GM12873 (cell line): ENCODE results near the gene EPB41L4A.

ENCODE experiments used
- TF ChIP-seq, protein P1 (sequence below): IDR thresholded peaks from 2 replicates; pipeline ENCODE4 v1.5.1; 2012; ENCODE audit warnings: low read depth, mild to moderate bottlenecking, moderate library complexity, low read length, control low read depth; ENCODE audit not compliant: insufficient read depth; ENCODE audit errors: missing control alignments

The EPB41L4A gene

DNA sequence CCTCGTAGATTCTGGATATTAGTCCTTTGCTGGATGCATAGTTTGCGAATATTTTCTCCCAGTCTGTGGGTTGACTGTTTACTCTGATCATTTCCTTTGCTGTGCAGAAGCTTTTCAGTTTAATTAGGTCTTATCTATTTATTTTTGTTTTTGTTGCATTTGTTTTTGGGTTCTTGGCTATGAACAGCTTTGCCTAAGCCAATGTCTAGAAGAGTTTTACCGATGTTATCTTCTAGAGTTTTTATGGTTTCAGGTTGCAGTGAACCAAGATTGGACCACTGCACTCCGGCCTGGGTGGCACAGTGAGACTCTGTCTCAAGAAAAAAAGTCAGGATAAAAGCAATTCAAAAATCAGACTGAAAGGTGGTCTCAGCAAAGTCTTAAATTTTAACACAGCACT is 188.5 kb downstream of the EPB41L4A start:
- TF ChIP-seq, protein P1, sequence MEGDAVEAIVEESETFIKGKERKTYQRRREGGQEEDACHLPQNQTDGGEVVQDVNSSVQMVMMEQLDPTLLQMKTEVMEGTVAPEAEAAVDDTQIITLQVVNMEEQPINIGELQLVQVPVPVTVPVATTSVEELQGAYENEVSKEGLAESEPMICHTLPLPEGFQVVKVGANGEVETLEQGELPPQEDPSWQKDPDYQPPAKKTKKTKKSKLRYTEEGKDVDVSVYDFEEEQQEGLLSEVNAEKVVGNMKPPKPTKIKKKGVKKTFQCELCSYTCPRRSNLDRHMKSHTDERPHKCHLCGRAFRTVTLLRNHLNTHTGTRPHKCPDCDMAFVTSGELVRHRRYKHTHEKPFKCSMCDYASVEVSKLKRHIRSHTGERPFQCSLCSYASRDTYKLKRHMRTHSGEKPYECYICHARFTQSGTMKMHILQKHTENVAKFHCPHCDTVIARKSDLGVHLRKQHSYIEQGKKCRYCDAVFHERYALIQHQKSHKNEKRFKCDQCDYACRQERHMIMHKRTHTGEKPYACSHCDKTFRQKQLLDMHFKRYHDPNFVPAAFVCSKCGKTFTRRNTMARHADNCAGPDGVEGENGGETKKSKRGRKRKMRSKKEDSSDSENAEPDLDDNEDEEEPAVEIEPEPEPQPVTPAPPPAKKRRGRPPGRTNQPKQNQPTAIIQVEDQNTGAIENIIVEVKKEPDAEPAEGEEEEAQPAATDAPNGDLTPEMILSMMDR = no peak

DNA sequence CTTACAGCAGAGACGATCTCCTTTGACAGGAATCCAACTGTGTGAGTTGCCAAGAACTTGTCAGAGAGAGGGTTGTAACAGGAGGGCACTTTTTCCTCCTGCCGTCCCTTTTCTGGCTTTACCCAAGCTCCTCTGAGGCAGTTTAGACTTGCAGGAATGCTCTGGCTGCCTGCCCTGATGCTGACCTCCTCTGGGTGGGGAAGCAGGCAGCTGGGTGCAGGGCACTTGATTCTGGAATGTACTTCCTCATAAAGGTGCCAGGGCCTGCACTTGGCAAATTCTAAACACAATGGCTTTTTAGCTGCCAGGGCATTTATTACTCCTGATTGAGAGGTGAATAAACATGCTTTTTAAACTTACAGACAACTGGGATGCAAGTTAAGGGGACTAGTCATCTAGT is 190.4 kb downstream of the EPB41L4A start:
- TF ChIP-seq, protein P1 = no peak

DNA sequence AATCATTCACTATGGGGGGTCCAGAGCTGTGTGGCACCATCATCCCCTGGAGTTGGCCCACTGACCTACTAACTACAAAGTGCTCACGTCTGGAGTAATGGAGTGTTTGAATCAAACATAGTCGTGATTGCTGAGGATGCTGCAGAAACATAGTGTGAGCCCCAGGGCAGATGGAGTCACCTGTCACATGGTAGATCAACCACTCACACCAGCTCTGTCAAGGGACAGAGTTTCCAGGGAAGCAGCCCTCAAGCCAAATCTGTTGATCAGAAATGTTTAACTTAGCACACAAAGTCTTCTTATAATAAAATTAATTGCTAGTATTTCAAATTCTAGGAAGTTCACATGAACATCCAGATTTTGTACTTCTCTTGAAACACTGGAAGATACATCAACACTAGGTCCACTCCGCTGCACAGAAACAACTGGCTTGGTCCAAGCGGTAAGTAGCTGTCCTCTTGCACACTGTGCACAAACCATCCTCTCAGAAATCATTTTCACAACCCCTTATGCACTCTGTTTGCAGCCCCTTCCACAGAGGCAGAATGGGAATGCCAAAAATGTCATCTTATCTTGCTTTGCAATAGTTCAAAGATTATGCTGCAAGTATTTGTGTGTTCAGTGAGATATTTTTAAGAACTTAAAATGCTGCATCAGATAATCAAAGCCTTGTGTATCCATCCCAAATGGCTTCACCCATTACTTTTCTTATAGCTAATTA is 191.0 kb downstream of the EPB41L4A start:
- TF ChIP-seq, protein P1 = no peak

DNA sequence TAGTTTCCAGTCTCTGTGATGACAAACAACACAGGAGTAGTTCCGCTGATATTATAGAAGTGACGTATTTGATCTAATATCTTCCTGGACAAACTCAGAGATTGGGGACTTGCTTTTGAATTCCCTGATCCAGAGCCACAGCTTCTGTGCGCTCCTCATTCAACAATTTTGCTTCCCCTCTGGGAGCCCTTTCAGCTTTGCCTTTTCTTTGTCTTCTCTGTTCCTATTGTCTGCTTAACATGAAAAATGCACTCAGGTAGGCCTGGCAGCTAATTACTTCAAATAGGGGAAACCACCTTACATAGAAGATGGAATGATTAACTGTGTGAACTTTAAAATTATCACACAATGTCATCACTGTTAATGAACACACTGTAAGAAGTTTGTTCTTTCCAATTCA is 192.9 kb downstream of the EPB41L4A start:
- TF ChIP-seq, protein P1 = no peak

DNA sequence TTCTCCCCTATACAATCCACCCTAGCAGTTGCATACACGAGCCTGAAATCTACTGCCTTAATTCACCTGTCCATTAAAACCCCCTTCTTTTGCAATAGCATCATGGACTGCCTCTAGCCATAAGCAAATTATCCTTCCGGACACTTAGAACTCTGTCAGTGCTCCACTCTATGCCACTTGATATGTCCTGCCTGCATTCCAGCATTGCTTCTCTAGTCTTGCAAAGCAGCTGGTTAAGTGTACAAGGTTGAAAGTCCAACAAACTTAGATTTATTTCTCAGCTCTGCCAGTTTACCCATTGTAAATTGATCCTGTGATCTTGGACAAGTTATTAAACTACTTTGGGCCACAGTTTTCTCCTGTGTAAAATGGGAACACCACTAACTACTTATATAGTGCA is 197.9 kb downstream of the EPB41L4A start:
- TF ChIP-seq, protein P1 = no peak

DNA sequence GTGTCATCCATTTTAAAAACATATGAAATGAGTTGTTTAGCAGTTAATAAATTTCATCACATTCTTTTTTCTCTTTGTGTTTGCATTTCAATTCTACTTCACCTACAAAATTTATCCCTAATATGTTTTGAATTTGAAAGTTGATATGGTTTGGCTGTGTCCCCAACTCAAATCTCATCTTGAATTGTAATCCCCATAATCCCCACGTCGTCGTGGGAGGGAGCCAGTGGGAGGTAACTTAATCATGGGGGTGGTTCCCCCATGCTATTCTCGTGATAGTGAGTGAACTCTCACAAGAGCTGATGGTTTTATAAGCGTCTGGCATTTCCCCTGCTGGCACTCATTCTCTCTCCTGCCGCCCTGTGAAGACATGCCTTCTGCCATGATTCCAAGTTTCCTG is 200.1 kb downstream of the EPB41L4A start:
- TF ChIP-seq, protein P1 = no peak

DNA sequence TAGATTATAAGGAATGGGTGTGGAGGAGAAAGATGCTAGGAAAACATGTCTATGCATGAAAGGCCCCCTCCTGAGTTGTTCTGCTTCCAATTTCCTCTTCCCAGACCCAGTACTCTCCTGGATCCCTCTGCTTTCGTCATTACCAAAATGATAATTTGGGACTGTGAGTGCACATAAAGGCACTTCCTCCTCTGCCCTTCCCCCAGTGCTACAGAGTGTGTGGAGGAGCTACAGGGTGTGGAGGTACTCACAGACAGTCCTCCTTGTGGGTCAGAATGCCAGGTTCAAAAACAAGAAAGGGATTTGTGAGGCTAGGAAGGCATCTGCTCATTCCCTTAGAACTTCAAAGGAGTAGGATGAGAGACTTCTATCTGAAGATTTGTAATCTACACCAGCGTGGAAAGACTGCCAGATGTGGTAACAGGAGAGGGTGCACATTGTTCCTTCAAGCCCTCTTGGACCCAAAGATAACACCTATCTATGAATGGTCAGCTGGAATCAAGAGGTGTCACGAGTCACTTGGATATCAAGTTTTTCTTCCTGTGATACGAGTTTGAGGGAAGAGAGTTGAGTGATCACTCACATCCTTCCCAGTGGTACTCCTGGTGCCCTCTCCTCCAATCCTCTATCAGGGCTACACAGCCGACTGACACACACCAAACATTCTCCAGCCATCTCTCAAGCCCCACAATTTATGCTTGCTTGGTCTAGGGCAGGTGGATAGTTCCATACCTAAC is 201.1 kb downstream of the EPB41L4A start:
- TF ChIP-seq, protein P1 = no peak
